Chondrocyte (in vitro differentiated cells): ENCODE data around the gene MISP3. TPM values are rescaled to one million over a fixed set of nuclear protein-coding genes. Genes with fewer than 3 reads are reported as not detected.
"Not testable (repeated sequence)": the region's sequence is repeated elsewhere in the genome, so short reads cannot be mapped to it uniquely, and the experiment has no call there.

ENCODE experiments used
- DNase-seq: peaks from one replicate; pipeline ENCODE4 v3.0.0; 2021; ENCODE audit warnings: mixed read lengths, low spot score
- H3K27ac Mint-ChIP-seq: one replicate; pipeline ENCODE4 v1.8.0; 2021; ENCODE audit warnings: mild to moderate bottlenecking, moderate library complexity, mixed read lengths; ENCODE audit not compliant: unreplicated experiment
- H3K27me3 Mint-ChIP-seq: 2 replicates; pipeline ENCODE4 v1.8.0; 2021; ENCODE audit warnings: low read depth, mixed read lengths
- H3K36me3 Mint-ChIP-seq: 2 replicates; pipeline ENCODE4 v1.8.0; 2021; ENCODE audit warnings: low read depth, mixed read lengths
- H3K4me1 Mint-ChIP-seq: 2 replicates; pipeline ENCODE4 v1.8.0; 2021; ENCODE audit warnings: low read depth, mild to moderate bottlenecking, mixed read lengths
- H3K4me3 Mint-ChIP-seq: one replicate; pipeline ENCODE4 v1.8.0; 2021; ENCODE audit warnings: mild to moderate bottlenecking, moderate library complexity, mixed read lengths; ENCODE audit not compliant: unreplicated experiment
- H3K9me3 Mint-ChIP-seq: 2 replicates; pipeline ENCODE4 v1.8.0; 2021; ENCODE audit warnings: low read depth, mixed read lengths
- CTCF ChIP-seq: fragments of 200-600 bp; sonication (generic); IDR thresholded peaks from 2 replicates; pipeline ENCODE4 v1.5.0; 2021; ENCODE audit warnings: antibody characterized with exemption, mild to moderate bottlenecking, moderate library complexity
- total RNA-seq: library from RNA; stranded (reverse); gene quantifications from 3 replicates; pipeline ENCODE4 v1.2.1, GENCODE V29; 2021

MISP3 gene
- total RNA-seq, 1 donor from 2014 or later: 2.0 TPM

GRCh38 chr19:14030997-14031718, 41.4 kb upstream of the MISP3 start:
- Mint-ChIP-seq H3K4me3 (peak overlapping the region; percentile 59), H3K4me1 (peaks cover 9% of the 10 kb centered on the region), H3K27ac (no peak overlapping the region), H3K27me3 (peaks cover 4% of the 10 kb centered on the region), H3K36me3 (no peaks in the 10 kb centered on the region), H3K9me3 (no peaks in the 10 kb centered on the region)
- no peak for TF ChIP-seq CTCF
- no peak for DNase-seq

- peaks cover 4% of the 10 kb centered on the region for H3K27me3 Mint-ChIP-seq
- DNase-seq: peak; percentile 82
- no peaks in the 10 kb centered on the region for H3K9me3 Mint-ChIP-seq
- H3K36me3 Mint-ChIP-seq: no peaks in the 10 kb centered on the region
- peak within 1 kb of the TSS; percentile 45 for H3K27ac Mint-ChIP-seq
- peak; percentile 82 for TF ChIP-seq CTCF
- H3K4me1 Mint-ChIP-seq: peaks cover 11% of the 10 kb centered on the region
- H3K4me3 Mint-ChIP-seq: peak within 1 kb of the TSS; percentile 79
Observed at GRCh38 chr19:14031719-14032480, 40.7 kb upstream of the MISP3 start, which contains the start of gene IL27RA. Gene IL27RA (plus strand): TSS chr19:14031762. CDS start chr19:14031873, 111 bp downstream.

- no peaks in the 10 kb centered on the region for H3K27me3 Mint-ChIP-seq
- H3K9me3 Mint-ChIP-seq: no peaks in the 10 kb centered on the region
- peaks cover 11% of the 10 kb centered on the region for H3K4me1 Mint-ChIP-seq
- no peak overlapping the region for H3K4me3 Mint-ChIP-seq
- no peak for TF ChIP-seq CTCF
- DNase-seq: no peak
- H3K36me3 Mint-ChIP-seq: no peaks in the 10 kb centered on the region
- no peak overlapping the region for H3K27ac Mint-ChIP-seq
Observed at GRCh38 chr19:14033946-14034345, 38.6 kb upstream of the MISP3 start.

GRCh38 chr19:14035159-14035558, 37.4 kb upstream of the MISP3 start:
- H3K4me3 Mint-ChIP-seq, DNase-seq, H3K27me3 Mint-ChIP-seq, H3K36me3 Mint-ChIP-seq, H3K9me3 Mint-ChIP-seq, H3K27ac Mint-ChIP-seq: not testable (repeated sequence)
- peaks cover 11% of the 10 kb centered on the region for H3K4me1 Mint-ChIP-seq
- TF ChIP-seq CTCF: peak; percentile 37

- Mint-ChIP-seq H3K36me3 (no peaks in the 10 kb centered on the region), H3K9me3 (no peaks in the 10 kb centered on the region), H3K27ac (peak overlapping the region; percentile 90), H3K27me3 (no peaks in the 10 kb centered on the region), H3K4me3 (no peak overlapping the region), H3K4me1 (peaks cover 11% of the 10 kb centered on the region)
- DNase-seq: no peak
- no peak for TF ChIP-seq CTCF
Observed at GRCh38 chr19:14035706-14036105, 36.9 kb upstream of the MISP3 start.
